Measurements from ENCODE around the gene PAK1.

Gene PAK1

DNA sequence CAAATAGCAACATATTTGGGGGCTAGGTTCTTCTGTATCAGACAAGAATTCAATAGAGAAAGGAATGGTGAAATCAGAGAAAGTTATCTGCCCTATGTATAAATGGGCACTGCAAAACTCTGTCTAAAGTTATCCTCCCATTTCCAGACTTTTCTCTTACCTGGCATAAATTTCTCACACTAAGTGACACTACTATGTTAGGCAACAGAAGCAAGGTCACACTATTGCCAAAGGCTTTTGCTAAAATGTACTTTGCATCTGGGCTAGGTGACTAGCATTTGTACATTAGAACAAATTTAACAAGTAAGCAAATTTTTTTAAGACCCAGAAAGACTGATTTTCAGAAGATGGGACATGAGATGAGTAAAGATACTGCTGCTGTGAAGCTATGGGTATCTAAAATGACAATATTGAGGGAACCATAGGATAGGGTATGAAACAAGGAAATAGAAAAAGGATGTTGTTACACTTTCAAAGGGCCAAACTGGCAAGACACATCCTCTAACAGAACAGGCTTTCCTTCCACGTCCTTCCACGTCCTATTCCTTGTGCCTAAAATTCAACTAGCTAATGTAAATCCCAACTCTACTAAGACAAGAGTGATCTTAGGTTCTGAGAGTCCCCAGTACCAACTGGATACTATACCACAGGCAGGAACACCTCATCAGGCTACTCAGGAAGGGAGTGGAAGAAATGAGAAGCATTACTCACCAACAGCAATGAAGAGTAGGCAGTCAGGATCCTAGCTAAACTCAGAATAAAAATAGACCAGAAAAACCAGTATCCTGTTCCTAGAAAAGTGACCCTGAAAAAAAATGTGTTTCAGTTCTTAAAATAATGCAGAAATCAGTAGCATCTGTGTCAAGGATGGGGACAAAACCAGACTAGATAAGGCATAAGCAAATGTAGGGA, 195.0 kb downstream of the PAK1 start:
- no peak overlapping the region for H3K27ac ChIP-seq (ENCODE audit: low read depth, low read length)
- no peaks in the 10 kb centered on the region for H3K27me3 ChIP-seq (ENCODE audit: insufficient read depth, low read length)
- WGBS = 91% methylated on average over 2 of the region's 2 CpGs
- H3K9me3 ChIP-seq (ENCODE audit: insufficient read depth, low read depth, low read length) = no peaks in the 10 kb centered on the region
- no peaks in the 10 kb centered on the region for H3K36me3 ChIP-seq (ENCODE audit: insufficient read depth, low read length)
- H3K4me3 ChIP-seq (ENCODE audit: low read length) = no peak overlapping the region
- no peaks in the 10 kb centered on the region for H3K4me1 ChIP-seq (ENCODE audit: insufficient read depth, low read length)
- no peak overlapping the region for H3K9ac ChIP-seq (ENCODE audit: low read depth, low read length)

DNA sequence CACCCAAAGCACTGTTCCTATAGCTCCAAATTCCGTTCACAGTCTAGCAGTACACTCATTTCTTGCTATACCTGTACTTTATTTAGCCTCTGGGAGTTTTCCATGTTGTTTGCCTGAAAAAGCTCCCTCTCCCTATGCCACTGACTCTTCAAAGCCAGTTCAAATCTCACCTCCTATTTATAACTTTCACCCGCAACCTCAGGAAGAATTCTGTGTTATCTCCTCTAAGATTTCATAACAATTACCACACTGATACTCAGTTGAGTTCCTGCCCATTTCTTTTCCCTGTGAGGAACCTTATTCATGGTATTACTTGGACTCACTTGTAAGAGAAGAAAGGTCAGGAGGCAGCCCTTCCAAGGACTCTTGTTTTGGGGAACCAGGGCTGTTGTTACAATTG, 197.6 kb downstream of the PAK1 start:
- no peak overlapping the region for H3K4me3 ChIP-seq (ENCODE audit: low read length)
- no peaks in the 10 kb centered on the region for H3K9me3 ChIP-seq (ENCODE audit: insufficient read depth, low read depth, low read length)
- H3K36me3 ChIP-seq (ENCODE audit: insufficient read depth, low read length) = no peaks in the 10 kb centered on the region
- 93% methylated on average over 2 of the region's 2 CpGs for WGBS
- H3K4me1 ChIP-seq (ENCODE audit: insufficient read depth, low read length) = no peaks in the 10 kb centered on the region
- no peak overlapping the region for H3K27ac ChIP-seq (ENCODE audit: low read depth, low read length)
- H3K27me3 ChIP-seq (ENCODE audit: insufficient read depth, low read length) = no peaks in the 10 kb centered on the region
- no peak overlapping the region for H3K9ac ChIP-seq (ENCODE audit: low read depth, low read length)
